ENCODE measurements around the gene DVL2.

DNA sequence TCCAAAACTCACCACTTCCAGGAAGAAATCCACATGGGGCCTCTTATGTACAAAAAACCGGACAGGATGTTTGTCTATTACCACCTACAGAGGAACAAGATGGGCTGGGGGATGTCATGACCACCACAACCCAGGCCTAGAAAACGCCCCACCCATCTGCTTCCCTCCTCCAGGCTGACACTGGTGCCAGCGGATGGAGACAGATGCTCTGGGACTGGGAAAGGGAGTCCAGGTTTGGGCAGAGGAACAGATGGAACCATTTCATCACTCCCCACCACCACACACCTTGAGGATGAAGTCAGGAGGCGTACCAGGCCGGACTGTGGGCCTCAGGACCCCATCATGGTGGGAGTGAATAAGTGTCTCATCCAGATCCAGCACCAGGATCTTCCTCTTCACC lies 12.5 kb upstream of the DVL2 start:
- TF ChIP-seq, protein P1, sequence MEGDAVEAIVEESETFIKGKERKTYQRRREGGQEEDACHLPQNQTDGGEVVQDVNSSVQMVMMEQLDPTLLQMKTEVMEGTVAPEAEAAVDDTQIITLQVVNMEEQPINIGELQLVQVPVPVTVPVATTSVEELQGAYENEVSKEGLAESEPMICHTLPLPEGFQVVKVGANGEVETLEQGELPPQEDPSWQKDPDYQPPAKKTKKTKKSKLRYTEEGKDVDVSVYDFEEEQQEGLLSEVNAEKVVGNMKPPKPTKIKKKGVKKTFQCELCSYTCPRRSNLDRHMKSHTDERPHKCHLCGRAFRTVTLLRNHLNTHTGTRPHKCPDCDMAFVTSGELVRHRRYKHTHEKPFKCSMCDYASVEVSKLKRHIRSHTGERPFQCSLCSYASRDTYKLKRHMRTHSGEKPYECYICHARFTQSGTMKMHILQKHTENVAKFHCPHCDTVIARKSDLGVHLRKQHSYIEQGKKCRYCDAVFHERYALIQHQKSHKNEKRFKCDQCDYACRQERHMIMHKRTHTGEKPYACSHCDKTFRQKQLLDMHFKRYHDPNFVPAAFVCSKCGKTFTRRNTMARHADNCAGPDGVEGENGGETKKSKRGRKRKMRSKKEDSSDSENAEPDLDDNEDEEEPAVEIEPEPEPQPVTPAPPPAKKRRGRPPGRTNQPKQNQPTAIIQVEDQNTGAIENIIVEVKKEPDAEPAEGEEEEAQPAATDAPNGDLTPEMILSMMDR (IDR thresholded peaks at IDR 0.05; ENCODE audit: insufficient read depth, low read depth, low read length): no peak
- TF ChIP-seq EZH2 (IDR thresholded peaks at IDR 0.05; ENCODE audit: insufficient read depth, low read length): no peak

Measured in astrocyte (in vitro differentiated cells and primary cell).